ENCODE data around the gene MARCHF9.

Gene MARCHF9

DNA sequence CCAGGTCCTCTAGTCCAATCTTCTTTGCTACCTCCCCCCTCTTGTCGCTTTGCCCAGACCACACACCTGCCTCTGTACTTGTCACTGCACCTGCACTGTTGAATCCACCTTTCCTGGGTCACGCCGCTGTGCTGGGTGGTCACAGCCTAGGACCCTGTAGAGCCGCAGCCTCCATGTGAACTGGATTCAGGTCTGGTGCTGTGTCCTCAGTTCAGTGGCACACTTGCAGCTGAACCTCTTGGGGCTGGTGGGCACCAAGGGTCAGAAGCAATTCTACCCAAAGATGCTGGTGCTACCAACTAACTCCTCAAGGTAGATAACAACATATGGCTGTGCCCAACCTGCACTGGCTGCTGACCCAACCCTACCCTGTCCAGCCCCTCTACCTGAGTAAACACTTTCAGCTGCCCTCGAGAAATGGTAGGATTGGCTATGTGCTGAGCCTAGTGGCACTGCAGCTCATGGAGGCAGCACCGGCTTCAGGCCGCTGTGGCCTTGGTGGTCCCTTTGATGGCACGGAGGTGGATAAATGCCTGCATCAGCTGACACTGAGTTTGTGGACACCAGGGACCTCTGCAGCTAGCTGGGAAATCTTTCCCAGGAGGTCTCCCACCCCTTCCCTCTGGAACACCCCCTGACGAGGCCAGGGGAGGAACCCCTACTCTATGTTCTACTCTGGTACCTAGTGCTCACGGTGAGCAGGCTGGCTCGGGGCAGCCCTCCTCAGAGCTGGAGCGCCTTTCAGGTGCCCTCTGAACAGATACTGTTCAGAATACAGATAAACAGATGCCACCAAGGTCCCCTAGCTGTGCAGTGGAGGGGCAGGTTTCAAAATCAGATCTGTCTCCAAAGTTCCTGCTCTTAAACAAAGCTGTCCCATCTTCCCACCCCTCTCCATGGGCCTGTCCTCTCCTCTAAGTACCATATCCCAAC, 30.6 kb upstream of the MARCHF9 start:
- TF ChIP-seq, protein P1, sequence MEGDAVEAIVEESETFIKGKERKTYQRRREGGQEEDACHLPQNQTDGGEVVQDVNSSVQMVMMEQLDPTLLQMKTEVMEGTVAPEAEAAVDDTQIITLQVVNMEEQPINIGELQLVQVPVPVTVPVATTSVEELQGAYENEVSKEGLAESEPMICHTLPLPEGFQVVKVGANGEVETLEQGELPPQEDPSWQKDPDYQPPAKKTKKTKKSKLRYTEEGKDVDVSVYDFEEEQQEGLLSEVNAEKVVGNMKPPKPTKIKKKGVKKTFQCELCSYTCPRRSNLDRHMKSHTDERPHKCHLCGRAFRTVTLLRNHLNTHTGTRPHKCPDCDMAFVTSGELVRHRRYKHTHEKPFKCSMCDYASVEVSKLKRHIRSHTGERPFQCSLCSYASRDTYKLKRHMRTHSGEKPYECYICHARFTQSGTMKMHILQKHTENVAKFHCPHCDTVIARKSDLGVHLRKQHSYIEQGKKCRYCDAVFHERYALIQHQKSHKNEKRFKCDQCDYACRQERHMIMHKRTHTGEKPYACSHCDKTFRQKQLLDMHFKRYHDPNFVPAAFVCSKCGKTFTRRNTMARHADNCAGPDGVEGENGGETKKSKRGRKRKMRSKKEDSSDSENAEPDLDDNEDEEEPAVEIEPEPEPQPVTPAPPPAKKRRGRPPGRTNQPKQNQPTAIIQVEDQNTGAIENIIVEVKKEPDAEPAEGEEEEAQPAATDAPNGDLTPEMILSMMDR (IDR thresholded peaks at IDR 0.05) = no peak
- peaks cover 67% of the 10 kb centered on the region for H3K27me3 Mint-ChIP-seq (ENCODE audit: low read depth, poor library complexity)
- no peak overlapping the region for H3K27ac Mint-ChIP-seq
- H3K4me3 Mint-ChIP-seq = no peak overlapping the region
- H3K36me3 Mint-ChIP-seq (ENCODE audit: low read depth) = peaks cover 26% of the 10 kb centered on the region
- H3K9me3 Mint-ChIP-seq = peaks cover 3% of the 10 kb centered on the region
- no peak for DNase-seq
- H3K4me1 Mint-ChIP-seq = peaks cover 11% of the 10 kb centered on the region

GRCh38 chr12:57724936-57725740, 29.8 kb upstream of the MARCHF9 start:
- H3K27me3 Mint-ChIP-seq (ENCODE audit: low read depth, poor library complexity) = peaks cover 75% of the 10 kb centered on the region
- peaks cover 11% of the 10 kb centered on the region for H3K4me1 Mint-ChIP-seq
- peaks cover 17% of the 10 kb centered on the region for H3K36me3 Mint-ChIP-seq (ENCODE audit: low read depth)
- peaks cover 3% of the 10 kb centered on the region for H3K9me3 Mint-ChIP-seq
- TF ChIP-seq, protein P1 (IDR thresholded peaks at IDR 0.05) = no peak
- H3K27ac Mint-ChIP-seq = no peak overlapping the region
- no peak overlapping the region for H3K4me3 Mint-ChIP-seq
- DNase-seq = no peak

GRCh38 chr12:57725851-57726150, 29.1 kb upstream of the MARCHF9 start:
- TF ChIP-seq, protein P1 (IDR thresholded peaks at IDR 0.05) = no peak
- H3K27me3 Mint-ChIP-seq (ENCODE audit: low read depth, poor library complexity) = peaks cover 82% of the 10 kb centered on the region
- peaks cover 11% of the 10 kb centered on the region for H3K4me1 Mint-ChIP-seq
- H3K36me3 Mint-ChIP-seq (ENCODE audit: low read depth) = peaks cover 11% of the 10 kb centered on the region
- H3K9me3 Mint-ChIP-seq = peaks cover 3% of the 10 kb centered on the region
- H3K4me3 Mint-ChIP-seq = no peak overlapping the region
- no peak overlapping the region for H3K27ac Mint-ChIP-seq
- no peak for DNase-seq

DNA sequence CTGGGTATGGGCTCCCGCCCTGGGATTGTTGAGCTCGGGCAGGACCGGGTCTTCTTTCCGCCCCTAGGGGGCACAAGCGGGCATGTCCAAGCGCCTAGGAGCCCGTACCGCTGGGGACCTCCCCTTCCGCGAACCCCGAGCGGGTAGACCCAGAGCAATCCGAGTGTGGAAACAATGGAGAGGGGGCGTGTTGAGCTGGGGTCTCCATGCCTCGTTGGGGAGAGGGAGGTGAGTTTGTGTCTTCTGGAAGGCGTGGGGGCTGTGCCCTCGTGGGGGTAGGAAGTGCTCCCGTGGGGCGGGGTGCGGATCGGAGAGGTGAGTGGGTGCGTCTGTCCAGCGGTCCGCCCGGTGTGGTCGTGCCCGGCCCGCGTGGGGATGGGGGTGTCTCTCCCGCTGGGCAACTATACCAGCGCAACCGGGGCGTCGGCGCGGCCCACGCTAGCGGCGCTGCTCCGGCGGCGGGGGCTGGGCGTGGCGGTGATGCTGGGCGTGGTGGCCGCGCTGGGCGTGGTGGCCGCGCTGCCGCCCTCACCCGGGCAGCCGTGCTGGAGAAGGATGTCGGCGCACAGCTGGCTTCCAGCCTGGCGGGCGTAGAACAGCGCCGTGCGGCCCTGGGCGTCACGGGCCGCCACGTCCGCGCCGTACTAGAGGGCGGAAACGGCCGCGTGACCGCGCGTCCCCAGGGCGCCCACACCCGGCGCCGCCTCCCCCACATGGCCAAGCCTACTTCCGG, 28.6 kb upstream of the MARCHF9 start:
- peaks cover 7% of the 10 kb centered on the region for H3K36me3 Mint-ChIP-seq (ENCODE audit: low read depth)
- peak overlapping the region; percentile 83 for H3K4me3 Mint-ChIP-seq
- peaks cover 3% of the 10 kb centered on the region for H3K9me3 Mint-ChIP-seq
- TF ChIP-seq, protein P1 (IDR thresholded peaks at IDR 0.05) = peak; percentile 63
- peaks cover 87% of the 10 kb centered on the region for H3K27me3 Mint-ChIP-seq (ENCODE audit: low read depth, poor library complexity)
- peaks cover 11% of the 10 kb centered on the region for H3K4me1 Mint-ChIP-seq
- peak overlapping the region; percentile 55 for H3K27ac Mint-ChIP-seq
- peak; percentile 75 for DNase-seq

DNA sequence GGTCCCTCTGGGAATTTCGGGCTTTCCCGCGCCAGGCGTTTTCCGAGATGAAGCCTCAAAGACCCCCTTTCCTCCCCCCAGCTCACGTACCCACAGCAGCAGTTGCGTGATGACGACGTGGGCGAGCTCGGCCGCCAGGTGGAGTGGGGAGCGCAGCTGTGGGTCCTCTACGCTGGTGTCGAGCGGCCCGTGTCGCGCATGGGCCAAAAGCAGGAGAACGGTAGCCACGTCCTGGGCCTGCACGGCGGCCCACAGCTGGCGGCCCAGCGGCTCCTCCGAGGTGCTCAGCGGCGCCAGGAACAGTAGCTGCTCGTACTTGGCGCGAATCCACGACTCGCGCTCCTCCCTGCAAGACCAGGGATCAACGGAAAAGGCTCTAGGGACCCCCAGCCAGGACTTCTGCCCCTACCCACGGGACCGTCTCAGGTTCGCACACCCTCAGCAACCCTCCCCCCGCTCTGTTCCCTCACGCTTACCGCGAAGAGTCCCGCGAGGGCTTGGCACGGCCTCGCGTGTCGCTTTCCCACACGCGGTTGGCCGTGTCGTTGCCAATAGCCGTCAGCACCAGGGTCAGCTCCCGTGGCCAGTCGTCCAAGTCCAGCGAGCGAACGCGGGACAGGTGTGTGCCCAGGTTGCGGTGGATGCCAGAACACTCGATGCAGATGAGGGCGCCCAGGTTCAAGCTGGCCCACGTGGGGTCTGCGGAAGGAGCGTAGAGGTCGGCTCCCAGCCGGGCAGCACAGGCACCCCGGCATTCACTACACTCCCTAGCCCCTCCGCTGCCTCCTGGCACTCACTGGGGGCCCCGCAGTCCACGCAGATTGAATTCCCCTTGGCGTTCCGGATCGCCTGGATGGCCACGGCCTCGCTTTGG, 27.8 kb upstream of the MARCHF9 start:
- peaks cover 95% of the 10 kb centered on the region for H3K27me3 Mint-ChIP-seq (ENCODE audit: low read depth, poor library complexity)
- peaks cover 3% of the 10 kb centered on the region for H3K9me3 Mint-ChIP-seq
- H3K27ac Mint-ChIP-seq = no peak overlapping the region

More for the DNA sequence above, 27.8 kb upstream of the MARCHF9 start:
- DNase-seq = peak; percentile 79
- H3K4me3 Mint-ChIP-seq = peak overlapping the region; percentile 39
- H3K36me3 Mint-ChIP-seq (ENCODE audit: low read depth) = peaks cover under 1% of the 10 kb centered on the region
- H3K4me1 Mint-ChIP-seq = peaks cover 11% of the 10 kb centered on the region
- TF ChIP-seq, protein P1 (IDR thresholded peaks at IDR 0.05) = no peak

Data from nephron progenitor cell (in vitro differentiated cells).